ENCODE data around the gene TRMT2A. TPM values are rescaled to one million over a fixed set of nuclear protein-coding genes. Genes with fewer than 3 reads are reported as not detected.

Gene TRMT2A
- total RNA-seq, 1 experiment from 2014 or later, result 55.3 TPM

DNA sequence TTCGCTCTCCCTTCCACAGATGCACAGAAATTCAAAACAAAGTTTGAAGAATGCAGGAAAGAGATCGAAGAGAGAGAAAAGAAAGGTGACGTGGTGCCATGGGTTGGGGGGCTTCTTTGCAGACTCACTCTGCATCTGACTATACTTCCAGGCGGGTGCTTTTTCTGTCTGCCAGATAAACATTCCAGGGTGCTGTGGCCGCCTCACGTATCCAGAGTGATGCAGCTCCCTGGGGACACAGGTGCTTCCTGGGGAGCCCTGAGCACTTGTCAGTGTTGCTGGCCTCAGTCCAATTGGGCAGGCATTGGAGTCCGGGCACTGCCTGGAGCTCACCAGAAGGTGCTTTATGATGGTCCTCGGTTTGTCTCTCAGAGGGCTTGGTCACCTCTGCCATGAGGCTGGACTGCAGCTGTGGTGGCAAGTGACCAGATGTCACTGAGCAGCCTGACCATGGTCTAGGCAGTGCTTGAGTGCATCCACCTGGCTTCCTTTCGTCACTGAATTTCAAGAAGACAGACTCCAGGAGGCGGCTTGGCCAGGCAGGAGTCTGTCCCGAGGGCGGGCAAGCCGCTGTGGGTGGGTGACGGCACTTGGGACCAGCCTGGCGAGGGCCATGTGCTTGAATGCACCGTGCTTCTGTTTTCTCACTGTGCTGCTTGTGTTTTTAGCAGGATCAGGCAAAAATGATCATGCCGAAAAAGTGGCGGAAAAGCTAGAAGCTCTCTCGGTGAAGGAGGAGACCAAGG is 9.4 kb upstream of the TRMT2A start:
- DNase-seq (ENCODE audit: low read depth), result no peak
- in situ Hi-C loops (cut with HindIII; ENCODE audit: low pct_unique_long_range_greater_than_20kb, low sequenced_read_pairs), result no loop called here

- in situ Hi-C loops (cut with HindIII; ENCODE audit: low pct_unique_long_range_greater_than_20kb, low sequenced_read_pairs), result no loop called here
- DNase-seq (ENCODE audit: low read depth), result no peak
These were observed 8.5 kb upstream of the TRMT2A start for GRCh38 chr22:20125201-20126174.

DNA sequence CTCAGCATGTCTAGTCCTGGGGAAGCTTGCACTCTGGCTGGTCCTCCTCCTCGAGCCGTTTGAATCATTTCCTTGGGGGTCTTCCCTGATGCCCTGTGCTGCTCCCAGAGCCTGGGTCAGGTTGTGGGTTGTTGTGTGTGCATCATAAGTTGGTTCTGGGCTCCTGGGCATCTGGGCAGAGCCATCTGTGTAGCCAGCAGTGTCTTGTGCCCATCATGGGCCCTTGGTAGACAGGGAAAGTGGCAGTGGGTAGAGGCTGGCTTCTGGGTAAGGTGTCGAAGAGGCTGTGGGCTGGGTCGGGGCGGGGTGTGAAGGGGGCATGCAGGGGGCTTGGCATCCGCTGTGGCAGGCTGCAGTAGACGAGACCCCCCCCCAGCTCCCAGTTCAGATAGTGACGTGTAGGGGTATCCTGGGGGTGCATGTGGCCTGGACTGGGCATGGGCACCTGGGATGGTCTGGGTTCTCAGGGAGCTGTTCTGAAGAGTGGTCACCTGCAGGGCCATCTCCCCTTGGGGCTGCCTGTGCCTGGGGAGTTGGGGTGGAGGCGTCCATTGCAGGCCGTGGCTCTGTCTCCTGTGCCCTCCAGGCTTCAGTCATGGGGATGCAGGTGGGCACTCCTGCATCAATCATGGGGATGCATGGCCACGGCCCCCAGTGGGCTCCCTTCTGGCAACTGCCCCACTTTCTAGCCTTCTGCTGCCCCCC is 7.2 kb upstream of the TRMT2A start:
- in situ Hi-C loops (cut with HindIII; ENCODE audit: low pct_unique_long_range_greater_than_20kb, low sequenced_read_pairs), result no loop called here
- no peak for DNase-seq (ENCODE audit: low read depth)

DNA sequence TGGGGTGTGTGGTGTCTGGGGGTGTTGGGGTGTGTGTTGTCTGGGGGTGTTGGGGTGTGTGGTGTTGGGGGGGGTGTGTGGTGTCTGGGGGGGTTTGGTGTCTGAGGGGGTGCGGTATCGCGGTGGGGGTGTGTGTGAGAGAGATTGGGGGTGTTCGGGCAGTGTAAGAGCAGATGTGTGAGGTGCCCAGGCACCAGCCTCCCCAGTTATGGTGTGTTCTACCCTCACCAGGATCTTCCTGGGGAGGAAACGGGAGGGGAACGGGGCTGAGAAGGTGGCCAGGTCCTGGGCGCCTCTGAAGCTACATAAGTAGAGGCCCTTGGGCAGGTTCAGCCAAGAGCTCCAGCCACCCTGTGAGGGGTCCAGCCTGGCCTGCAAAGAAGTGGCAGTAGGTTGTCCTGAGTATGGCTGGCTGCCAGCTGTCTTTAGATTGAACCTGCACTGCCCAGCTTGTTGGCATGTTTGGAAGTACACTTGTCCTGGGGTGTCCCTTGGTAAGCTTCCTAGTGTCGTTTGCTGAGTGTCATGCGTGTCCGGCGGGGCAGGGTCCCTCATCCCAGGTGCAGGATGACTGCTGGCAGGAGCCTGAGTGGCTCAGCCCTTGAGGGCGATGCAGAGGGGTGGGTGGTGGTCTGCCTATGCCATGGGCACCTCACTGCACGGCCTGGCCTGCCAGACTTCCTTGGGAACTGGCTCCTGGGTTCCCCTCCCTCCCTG is 6.5 kb upstream of the TRMT2A start:
- in situ Hi-C loops (cut with HindIII; ENCODE audit: low pct_unique_long_range_greater_than_20kb, low sequenced_read_pairs), result no loop called here

DNA sequence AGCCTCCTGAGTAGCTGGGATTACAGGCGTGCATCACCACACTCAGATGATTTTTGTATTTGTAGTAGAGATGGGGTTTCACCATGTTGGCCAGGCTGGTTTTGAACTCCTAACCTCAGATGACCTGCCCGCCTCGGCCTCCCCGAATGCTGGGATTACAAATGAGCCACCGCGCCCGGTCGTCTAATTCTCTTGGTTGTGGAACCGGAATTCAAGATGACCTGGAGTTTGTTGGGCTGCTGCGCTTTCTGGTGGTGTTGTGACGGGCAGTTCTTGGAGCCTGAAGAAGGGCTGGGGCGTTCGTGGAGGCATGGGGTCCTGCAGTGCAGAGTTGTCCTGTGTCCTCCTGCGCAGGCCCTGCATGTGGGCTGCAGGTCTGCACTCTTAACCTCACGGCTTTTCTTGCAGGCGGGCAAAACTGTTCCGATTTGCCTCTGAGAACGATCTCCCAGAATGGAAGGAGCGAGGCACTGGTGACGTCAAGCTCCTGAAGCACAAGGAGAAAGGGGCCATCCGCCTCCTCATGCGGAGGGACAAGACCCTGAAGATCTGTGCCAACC is 4.9 kb upstream of the TRMT2A start:
- DNase-seq (ENCODE audit: low read depth), result no peak
- in situ Hi-C loops (cut with HindIII; ENCODE audit: low pct_unique_long_range_greater_than_20kb, low sequenced_read_pairs), result no loop called here

More for the DNA sequence above, 6.5 kb upstream of the TRMT2A start:
- DNase-seq (ENCODE audit: low read depth), result no peak

DNA sequence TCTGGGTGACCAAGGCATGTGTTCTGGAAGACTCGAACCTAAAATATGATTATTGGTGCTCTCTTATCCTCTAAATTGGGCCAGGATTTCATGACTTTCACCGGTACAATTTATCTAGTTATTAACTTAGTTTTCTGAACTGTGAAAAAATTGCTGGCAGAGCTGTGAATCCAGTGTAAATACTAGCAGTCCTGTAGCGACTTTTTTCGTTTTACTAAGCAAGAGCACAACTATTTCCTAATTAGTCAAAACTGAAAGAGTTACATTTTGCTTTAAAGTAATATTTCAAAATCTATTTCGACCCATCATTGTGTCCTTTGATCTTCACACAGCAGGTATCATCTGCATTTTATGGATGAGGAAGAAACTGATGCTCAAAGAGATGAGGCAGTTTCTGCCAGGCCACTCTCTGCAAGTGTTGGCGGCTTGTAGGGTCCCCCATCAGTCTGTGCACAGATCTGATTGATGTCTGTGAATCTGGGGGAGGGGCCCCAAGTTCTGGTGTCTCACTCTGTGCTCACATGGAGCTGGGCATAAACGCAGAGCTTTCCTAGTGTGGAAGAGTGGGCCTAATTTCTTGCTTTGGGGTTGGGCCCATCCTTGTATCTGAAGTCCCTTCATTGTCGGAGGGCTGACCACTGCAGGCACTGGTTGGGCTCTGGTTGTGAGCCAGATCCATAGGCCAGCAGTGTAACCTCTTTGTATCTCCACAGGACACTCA is 1.4 kb upstream of the TRMT2A start:
- no peak for DNase-seq (ENCODE audit: low read depth)
- in situ Hi-C loops (cut with HindIII; ENCODE audit: low pct_unique_long_range_greater_than_20kb, low sequenced_read_pairs), result no loop called here

GRCh38 chr22:20117633-20118299 is 740 bp upstream of the TRMT2A start:
- in situ Hi-C loops (cut with HindIII; ENCODE audit: low pct_unique_long_range_greater_than_20kb, low sequenced_read_pairs), result no loop called here
- DNase-seq (ENCODE audit: low read depth), result no peak

DNA sequence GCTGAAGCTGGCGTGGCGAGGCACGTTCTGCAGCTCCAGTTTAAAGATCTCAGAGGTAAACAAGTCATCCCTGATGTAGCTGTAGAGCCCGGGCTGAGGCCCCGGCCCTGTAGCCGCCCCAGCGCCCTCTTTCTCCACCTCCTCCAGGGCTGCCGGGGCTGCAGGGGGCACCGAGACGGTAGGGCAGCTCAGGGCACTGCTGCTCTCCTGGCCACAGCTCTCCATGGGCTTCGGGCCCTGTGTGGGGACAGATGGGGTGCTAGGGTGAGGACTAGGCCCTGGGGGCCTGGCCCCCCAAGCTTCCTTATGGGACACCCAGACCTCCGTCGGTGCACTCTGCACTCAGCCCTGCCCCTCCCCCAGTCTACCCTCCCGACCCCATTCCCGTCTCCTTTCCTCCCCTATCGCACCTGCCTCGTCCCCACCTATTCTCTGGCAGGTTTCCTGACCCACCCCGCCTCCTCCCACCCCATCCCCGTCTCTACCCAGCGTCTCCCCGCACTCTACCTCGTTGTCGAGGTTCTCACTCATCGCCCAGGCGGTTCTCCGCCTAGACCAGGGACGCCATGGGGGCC is 563 bp downstream of the TRMT2A start:
- no peak for DNase-seq (ENCODE audit: low read depth)
- in situ Hi-C loops (cut with HindIII; ENCODE audit: low pct_unique_long_range_greater_than_20kb, low sequenced_read_pairs), result no loop called here

- in situ Hi-C loops (cut with HindIII; ENCODE audit: low pct_unique_long_range_greater_than_20kb, low sequenced_read_pairs), result no loop called here
- DNase-seq (ENCODE audit: low read depth), result no peak
These were observed 1.2 kb downstream of the TRMT2A start, which contains the start of gene RANBP1 for GRCh38 chr22:20115691-20116375. Gene RANBP1 (plus strand): TSS chr22:20116104. CDS start chr22:20116185, 81 bp downstream.

DNA sequence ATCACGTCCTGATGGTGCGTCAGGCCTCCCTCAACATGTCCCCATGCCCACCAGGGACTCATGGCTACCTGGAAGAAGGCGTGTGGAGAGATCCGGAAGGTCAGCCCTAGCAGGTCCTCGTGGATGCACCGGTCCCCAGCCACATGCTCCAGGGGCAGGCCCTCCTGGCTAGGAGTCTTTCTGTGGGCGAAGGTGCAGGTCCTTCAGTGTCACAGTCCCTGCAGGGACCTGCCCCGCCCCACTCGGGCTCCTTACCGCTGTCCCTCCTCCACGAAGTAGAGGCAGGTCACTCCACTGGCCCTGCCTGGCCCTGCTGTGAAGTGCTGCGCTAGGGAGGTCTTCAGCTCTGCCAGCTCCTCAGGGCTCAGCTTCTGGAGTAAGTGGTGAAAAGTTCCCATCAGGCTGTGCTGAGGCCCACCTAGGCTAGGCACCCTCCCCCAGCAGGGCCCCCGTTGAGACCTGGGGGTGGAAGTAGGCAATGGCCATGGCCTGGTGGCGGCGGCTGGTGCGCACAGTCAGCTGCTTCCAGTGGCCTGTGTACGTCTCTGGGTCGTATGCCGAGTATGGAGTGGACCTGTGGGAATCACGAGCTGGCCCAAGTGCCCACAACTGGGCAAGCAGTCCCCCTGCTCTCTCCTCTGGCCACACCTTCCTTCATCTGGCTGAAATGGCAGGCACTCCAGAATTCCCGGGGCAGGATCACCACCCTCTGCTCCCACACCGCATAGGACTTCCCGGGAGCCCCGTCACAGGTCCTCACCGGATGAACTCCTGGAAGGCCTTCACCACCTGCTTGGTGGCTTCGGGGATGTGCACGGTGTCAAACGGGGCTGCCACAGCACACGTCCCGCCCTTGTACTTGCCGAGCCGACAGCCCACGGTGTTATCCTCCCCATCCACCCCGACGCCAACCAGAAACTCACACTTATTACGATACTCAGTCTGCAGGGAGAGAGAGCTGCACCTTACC is 2.2 kb downstream of the TRMT2A start:
- DNase-seq (ENCODE audit: low read depth), result no peak
- in situ Hi-C loops (cut with HindIII; ENCODE audit: low pct_unique_long_range_greater_than_20kb, low sequenced_read_pairs), result no loop called here

DNA sequence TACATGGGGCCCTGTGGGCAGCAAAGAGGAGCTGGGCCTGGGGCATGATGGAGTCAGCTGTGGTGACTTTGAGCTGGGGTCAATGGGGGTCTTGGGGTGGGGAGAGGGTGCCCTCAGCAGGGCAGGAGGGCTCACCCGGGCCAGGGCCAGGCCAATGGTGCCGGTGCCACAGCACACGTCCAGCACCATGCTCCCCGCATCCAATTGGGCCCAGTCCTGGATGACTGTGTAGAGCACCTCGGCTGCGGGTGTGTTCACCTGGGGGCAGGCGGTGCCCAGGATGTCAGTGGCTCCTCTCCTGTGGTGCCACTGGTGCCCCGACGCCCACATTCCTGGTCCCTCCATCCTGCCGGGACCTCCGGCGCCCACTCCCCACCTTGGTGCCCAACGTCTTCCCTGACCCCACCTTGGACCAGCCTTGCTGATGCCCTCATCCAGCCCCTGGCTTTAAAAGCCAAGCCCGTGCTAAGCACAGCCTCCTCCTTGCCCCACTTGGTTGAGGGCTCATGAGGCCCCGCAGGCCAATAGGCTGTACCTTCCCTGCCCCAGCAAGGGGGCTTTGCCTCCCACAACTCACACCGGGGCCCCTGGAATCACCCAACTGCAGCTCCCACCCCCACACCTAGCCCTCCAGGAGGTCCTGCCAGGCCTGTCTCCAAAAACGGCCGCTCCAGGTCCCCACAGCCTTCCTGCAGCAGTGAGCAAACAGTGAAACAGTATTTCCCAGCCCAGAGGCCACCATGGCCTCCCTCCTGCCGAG is 3.3 kb downstream of the TRMT2A start:
- DNase-seq (ENCODE audit: low read depth), result no peak
- in situ Hi-C loops (cut with HindIII; ENCODE audit: low pct_unique_long_range_greater_than_20kb, low sequenced_read_pairs), result no loop called here

GRCh38 chr22:20112623-20113511 is 4.2 kb downstream of the TRMT2A start:
- no peak for DNase-seq (ENCODE audit: low read depth)
- in situ Hi-C loops (cut with HindIII; ENCODE audit: low pct_unique_long_range_greater_than_20kb, low sequenced_read_pairs), result no loop called here

Data from Caki2 (cell line).